Progenitor cell of endocrine pancreas (in vitro differentiated cells): ENCODE measurements around the gene NCAM2. TPM values are rescaled to one million over a fixed set of nuclear protein-coding genes. Genes with fewer than 3 reads are reported as not detected.

Experiments used
- DNase-seq: peaks from one replicate; pipeline ENCODE4 v3.0.0; 2021; ENCODE audit warnings: low spot score; ENCODE audit not compliant: unreplicated experiment
- H3K27ac Mint-ChIP-seq: 2 replicates; pipeline ENCODE4 v1.8.0; 2021; ENCODE audit warnings: mild to moderate bottlenecking, moderate library complexity, mixed read lengths
- H3K27me3 Mint-ChIP-seq: 2 replicates; pipeline ENCODE4 v1.8.0; 2021; ENCODE audit warnings: mixed read lengths
- H3K36me3 Mint-ChIP-seq: 2 replicates; pipeline ENCODE4 v1.8.0; 2022; ENCODE audit warnings: mixed read lengths; ENCODE audit not compliant: insufficient read depth
- H3K4me1 Mint-ChIP-seq: 2 replicates; pipeline ENCODE4 v1.8.0; 2021; ENCODE audit warnings: low read depth, mixed read lengths
- H3K4me3 Mint-ChIP-seq: 2 replicates; pipeline ENCODE4 v1.8.0; 2021; ENCODE audit warnings: low read depth, mild to moderate bottlenecking, moderate library complexity, mixed read lengths
- H3K9me3 Mint-ChIP-seq: 2 replicates; pipeline ENCODE4 v1.8.0; 2021; ENCODE audit warnings: low read depth, mixed read lengths
- CTCF ChIP-seq: fragments of 200-600 bp; sonication (generic); IDR thresholded peaks from one replicate; pipeline ENCODE4 v1.5.0; 2021; ENCODE audit warnings: antibody characterized with exemption, mild to moderate bottlenecking; ENCODE audit not compliant: unreplicated experiment
- total RNA-seq: library from RNA; stranded (reverse); gene quantifications from 2 replicates; pipeline ENCODE4 v1.2.1, GENCODE V29; 2021

NCAM2 gene
- total RNA-seq, 1 donor from 2014 or later = 0.60 TPM

DNA sequence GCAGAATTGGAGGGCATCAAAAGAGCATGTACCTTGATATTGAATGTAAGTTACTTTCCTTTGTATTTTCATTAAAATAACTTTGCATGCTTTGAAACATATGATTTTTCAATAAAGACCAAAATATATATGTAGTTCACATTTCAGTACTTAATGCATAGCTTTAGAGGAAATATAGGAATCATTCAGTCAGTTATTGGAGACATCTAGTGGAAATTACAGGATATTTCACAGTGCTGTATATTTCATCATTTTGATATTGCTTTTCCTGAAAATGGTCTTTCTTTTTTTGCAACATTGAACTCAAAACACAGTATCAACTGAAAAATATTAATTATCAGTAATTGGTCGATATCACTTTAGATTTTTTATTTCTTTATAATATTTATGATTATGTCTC, 375.8 kb downstream of the NCAM2 start:
- Mint-ChIP-seq H3K27me3 (no peaks in the 10 kb centered on the region), H3K4me1 (no peaks in the 10 kb centered on the region), H3K4me3 (no peak overlapping the region), H3K9me3 (no peaks in the 10 kb centered on the region), H3K36me3 (no peaks in the 10 kb centered on the region), H3K27ac (no peak overlapping the region)
- no peak for DNase-seq
- no peak for TF ChIP-seq CTCF

- no peaks in the 10 kb centered on the region for H3K27me3 Mint-ChIP-seq
- H3K36me3 Mint-ChIP-seq = no peaks in the 10 kb centered on the region
These were observed 384.9 kb downstream of the NCAM2 start for GRCh38 chr21:21383126-21383525.

GRCh38 chr21:21384977-21385376, 386.8 kb downstream of the NCAM2 start:
- H3K9me3 Mint-ChIP-seq = no peaks in the 10 kb centered on the region
- no peak for TF ChIP-seq CTCF
- no peaks in the 10 kb centered on the region for H3K27me3 Mint-ChIP-seq
- no peak for DNase-seq
- H3K4me1 Mint-ChIP-seq = peaks cover 6% of the 10 kb centered on the region
- no peak overlapping the region for H3K4me3 Mint-ChIP-seq
- H3K36me3 Mint-ChIP-seq = no peaks in the 10 kb centered on the region
- no peak overlapping the region for H3K27ac Mint-ChIP-seq

More at GRCh38 chr21:21383126-21383525, 384.9 kb downstream of the NCAM2 start:
- Mint-ChIP-seq H3K4me3 (no peak overlapping the region), H3K9me3 (no peaks in the 10 kb centered on the region), H3K4me1 (peaks cover 6% of the 10 kb centered on the region), H3K27ac (no peak overlapping the region)
- TF ChIP-seq CTCF = no peak
- DNase-seq = no peak

GRCh38 chr21:21385404-21385803, 387.2 kb downstream of the NCAM2 start:
- Mint-ChIP-seq H3K27ac (no peak overlapping the region), H3K27me3 (no peaks in the 10 kb centered on the region), H3K9me3 (no peaks in the 10 kb centered on the region), H3K4me1 (peaks cover 6% of the 10 kb centered on the region), H3K4me3 (no peak overlapping the region), H3K36me3 (no peaks in the 10 kb centered on the region)
- TF ChIP-seq CTCF = no peak
- DNase-seq = no peak

DNA sequence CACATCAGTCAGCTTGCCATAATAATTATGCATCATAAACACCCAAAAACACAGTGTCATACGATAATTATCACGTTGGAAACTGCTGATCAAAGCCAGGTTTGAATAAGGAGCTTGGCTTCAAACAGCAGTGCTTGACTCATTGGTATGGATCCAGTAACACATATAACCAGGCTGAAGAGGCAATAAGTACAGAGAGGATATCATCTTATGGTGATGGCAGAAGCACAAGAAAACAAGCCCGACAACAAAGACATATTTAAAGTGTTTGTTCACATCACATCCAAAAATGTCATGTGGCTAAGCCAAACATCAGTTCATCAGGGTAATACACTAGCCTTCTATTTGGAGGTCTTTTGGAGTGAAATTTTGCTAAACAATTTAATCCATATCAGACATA, 389.7 kb downstream of the NCAM2 start:
- Mint-ChIP-seq H3K36me3 (no peaks in the 10 kb centered on the region), H3K9me3 (peaks cover 4% of the 10 kb centered on the region), H3K4me3 (no peak overlapping the region), H3K4me1 (no peaks in the 10 kb centered on the region), H3K27me3 (no peaks in the 10 kb centered on the region), H3K27ac (no peak overlapping the region)
- TF ChIP-seq CTCF = no peak
- DNase-seq = no peak
